CD8-positive, alpha-beta memory T cell (primary cell): ENCODE measurements around the gene SPSB2. TPM values are rescaled to one million over a fixed set of nuclear protein-coding genes. Genes with fewer than 3 reads are reported as not detected.
"Not testable (repeated sequence)": the region's sequence is repeated elsewhere in the genome, so short reads cannot be mapped to it uniquely, and the experiment has no call there.

Experiments used
- CTCF ChIA-PET: fragments of 350-600 bp; sonication (Branson Sonifier 250); formaldehyde crosslinking; loops from one replicate; lab custom pipeline; 2021; ENCODE audit warnings: antibody characterized with exemption; lab: Charles Lee
- POLR2A ChIA-PET: fragments of 350-600 bp; sonication (Branson Sonifier 250); formaldehyde crosslinking; loops from one replicate; lab custom pipeline; 2021; ENCODE audit warnings: antibody characterized with exemption; lab: Charles Lee
- DNase-seq, 5 donors: peaks; one replicate each; pipeline versions ENCODE4 v3.0.0 to v3.0.0-alpha.2; 2020 to 2022; ENCODE audit warnings: mixed read lengths in 1 of 5
- H3K27ac ChIP-seq: one replicate; pipeline ENCODE4 v1.7.0; 2013; ENCODE audit warnings: low read depth, mild to moderate bottlenecking, low read length, moderate library complexity
- H3K27me3 ChIP-seq: 2 replicates; pipeline ENCODE4 v1.7.0; 2013; ENCODE audit warnings: low read length, mild to moderate bottlenecking; ENCODE audit not compliant: insufficient read depth, poor library complexity, severe bottlenecking
- H3K36me3 ChIP-seq: 2 replicates; pipeline ENCODE4 v1.7.0; 2013; ENCODE audit warnings: mild to moderate bottlenecking, low read length, moderate library complexity; ENCODE audit not compliant: insufficient read depth
- H3K4me1 ChIP-seq: 2 replicates; pipeline ENCODE4 v1.7.0; 2013; ENCODE audit warnings: mild to moderate bottlenecking, low read length, moderate library complexity; ENCODE audit not compliant: insufficient read depth
- H3K4me3 ChIP-seq: 2 replicates; pipeline ENCODE4 v1.7.0; 2013; ENCODE audit warnings: mild to moderate bottlenecking, low read length
- H3K9me3 ChIP-seq: 2 replicates; pipeline ENCODE4 v1.7.0; 2013; ENCODE audit warnings: mild to moderate bottlenecking, low read length
- H3K27ac Mint-ChIP-seq, 8 donors: one replicate each; pipeline ENCODE4 v1.8.0; 2020 to 2021; ENCODE audit warnings: mixed read lengths in 8 of 8, mild to moderate bottlenecking in 6 of 8, inconsistent platforms in 3 of 8, moderate library complexity in 3 of 8
- H3K27me3 Mint-ChIP-seq, 2 donors: one replicate each; pipeline ENCODE4 v1.8.0; 2020 to 2021; ENCODE audit warnings: mixed read lengths in 2 of 2, mild to moderate bottlenecking in 1 of 2, moderate library complexity in 1 of 2
- H3K36me3 Mint-ChIP-seq, 3 donors: one replicate each; pipeline ENCODE4 v1.8.0; 2020 to 2021; ENCODE audit warnings: mixed read lengths in 3 of 3, inconsistent platforms in 1 of 3, mild to moderate bottlenecking in 1 of 3
- H3K4me1 Mint-ChIP-seq, 3 donors: one replicate each; pipeline ENCODE4 v1.8.0; 2020 to 2021; ENCODE audit warnings: mixed read lengths in 3 of 3, inconsistent platforms in 1 of 3, mild to moderate bottlenecking in 1 of 3
- H3K4me3 Mint-ChIP-seq, 7 donors: one replicate each; pipeline ENCODE4 v1.8.0; 2020 to 2021; ENCODE audit warnings: mixed read lengths in 7 of 7, mild to moderate bottlenecking in 6 of 7, moderate library complexity in 4 of 7, inconsistent platforms in 2 of 7
- H3K9me3 Mint-ChIP-seq, 5 donors: one replicate each; pipeline ENCODE4 v1.8.0; 2020 to 2022; ENCODE audit warnings: mixed read lengths in 5 of 5, mild to moderate bottlenecking in 3 of 5, moderate library complexity in 2 of 5, inconsistent platforms in 1 of 5
- polyA plus RNA-seq: library from polyadenylated mRNA; unstranded; fragments of 300-500 nt; fragmentation: Illumina TruSeq; gene quantifications from one replicate; pipeline ENCODE4 v1.2.3, GENCODE V29; 2021
- total RNA-seq, 2 experiments: library from RNA; stranded (reverse); gene quantifications; one replicate each; pipeline ENCODE4 v1.2.3, GENCODE V29; 2021

Gene SPSB2
- total and polyA plus RNA-seq, 3 experiments from 2014 or later = 7.7 to 11.4 (median 8.1) TPM

DNA sequence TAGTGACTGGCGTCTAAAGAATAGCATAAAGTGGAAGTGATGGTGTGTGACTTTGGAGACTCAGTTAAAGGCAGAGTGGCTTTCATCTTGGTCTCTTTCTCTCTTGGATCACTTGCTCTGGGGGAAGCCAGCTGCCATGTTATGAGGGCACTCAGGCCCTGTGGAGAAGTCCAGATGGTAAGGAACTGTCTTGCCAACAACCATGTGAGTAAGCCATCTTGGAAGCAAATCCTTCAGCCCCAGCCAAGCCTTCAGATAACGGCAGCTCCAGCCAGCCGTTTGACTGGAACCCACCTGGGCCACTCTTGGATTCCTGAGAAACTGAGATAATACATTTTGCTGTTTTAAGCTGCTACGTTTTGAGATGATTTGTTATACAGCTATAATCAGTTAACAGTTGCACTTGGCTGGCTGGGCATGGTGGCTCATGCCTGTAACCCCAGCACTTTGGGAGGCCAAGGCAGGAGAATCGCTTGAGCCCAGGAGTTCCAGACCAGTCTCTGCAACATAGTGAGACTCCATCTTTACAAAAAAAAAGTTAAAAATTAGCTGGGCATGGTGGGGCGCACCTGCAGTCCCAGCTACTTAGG lies 23.8 kb upstream of the SPSB2 start:
- POLR2A ChIA-PET = interaction anchor here (0.5 kb wide), 1 partner anchor 14 kb away, joined by 4 read pairs; no protein-coding TSS in a partner anchor
- H3K27me3 Mint-ChIP-seq = peaks cover 0 to 4% of the 10 kb centered on the region in 2 donors

DNA sequence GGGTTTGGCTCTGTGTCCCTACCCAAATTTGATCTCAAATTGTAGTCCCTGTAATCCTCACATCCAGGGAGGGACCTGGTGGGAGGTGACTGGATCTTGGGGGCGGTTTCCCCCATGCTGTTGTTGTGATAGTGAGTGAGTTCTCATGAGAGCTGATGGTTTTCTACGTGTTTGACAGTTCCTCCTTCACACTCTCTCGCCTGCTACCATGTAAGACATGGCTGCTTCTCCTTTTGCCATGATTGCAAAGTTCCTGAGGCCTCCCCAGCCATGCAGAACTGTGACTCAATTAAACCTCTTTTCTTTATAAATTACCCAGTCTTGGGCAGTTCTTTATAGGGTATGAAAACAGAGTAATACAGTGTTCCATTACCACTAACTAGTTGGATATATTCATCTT lies 21.2 kb upstream of the SPSB2 start:
- Mint-ChIP-seq H3K36me3 (no peaks in the 10 kb centered on the region), H3K4me3 (no peak overlapping the region), H3K4me1 (peaks cover 12 to 19% (median 12%) of the 10 kb centered on the region in 3 donors), H3K27me3 (peaks cover 0 to 4% of the 10 kb centered on the region in 2 donors), H3K9me3 (no peaks in the 10 kb centered on the region), H3K27ac (no peak overlapping the region)
- DNase-seq = no peak
- CTCF ChIA-PET = interaction anchor here (1.1 kb wide), 1 partner anchor 22 kb away, joined by 3 read pairs; the partner anchor contains the start of gene SPSB2
- H3K4me1 ChIP-seq = peaks cover 12% of the 10 kb centered on the region
- no peaks in the 10 kb centered on the region for H3K27me3 ChIP-seq
- H3K9me3 ChIP-seq = no peaks in the 10 kb centered on the region
- POLR2A ChIA-PET = no interaction called here
- no peaks in the 10 kb centered on the region for H3K36me3 ChIP-seq
- H3K4me3 ChIP-seq = no peak overlapping the region
- no peak overlapping the region for H3K27ac ChIP-seq

More for the DNA sequence above, 23.8 kb upstream of the SPSB2 start:
- H3K36me3 Mint-ChIP-seq = no peaks in the 10 kb centered on the region
- no peak for DNase-seq
- CTCF ChIA-PET = interaction anchor here (0.7 kb wide), 1 partner anchor 24 kb away, joined by 3 read pairs; the partner anchor contains the start of gene SPSB2
- H3K9me3 Mint-ChIP-seq = no peaks in the 10 kb centered on the region
- Histone ChIP-seq H3K27me3 (no peaks in the 10 kb centered on the region), H3K4me3 (no peak overlapping the region), H3K9me3 (no peaks in the 10 kb centered on the region), H3K4me1 (no peaks in the 10 kb centered on the region), H3K27ac (no peak overlapping the region), H3K36me3 (no peaks in the 10 kb centered on the region)
- no peak overlapping the region for H3K4me3 Mint-ChIP-seq
- peaks cover 0 to 4% (median 0%) of the 10 kb centered on the region in 3 donors for H3K4me1 Mint-ChIP-seq
- H3K27ac Mint-ChIP-seq = no peak overlapping the region

DNA sequence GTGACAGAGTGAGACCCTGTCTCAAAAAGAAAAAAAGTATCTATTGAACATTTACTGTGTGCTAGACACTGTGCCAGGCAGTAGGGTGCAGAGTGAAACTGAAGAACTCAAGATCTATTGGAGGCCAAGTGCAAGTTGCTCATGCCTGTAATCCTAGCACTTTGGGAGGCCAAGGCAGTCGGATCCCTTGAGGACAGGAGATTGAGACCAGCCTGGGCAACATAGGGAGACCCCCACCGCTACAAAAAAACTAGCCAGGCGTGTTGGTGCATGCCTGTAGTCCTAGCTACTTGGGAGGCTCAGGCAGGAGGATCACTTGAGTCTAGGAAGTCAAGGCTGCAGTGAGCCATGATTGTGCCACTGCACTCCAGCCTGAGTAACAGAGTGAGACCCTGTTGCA lies 19.6 kb upstream of the SPSB2 start:
- not testable (repeated sequence) for H3K9me3 Mint-ChIP-seq, DNase-seq, H3K36me3 ChIP-seq, H3K9me3 ChIP-seq, H3K27me3 ChIP-seq, H3K36me3 Mint-ChIP-seq, H3K27ac ChIP-seq, H3K27me3 Mint-ChIP-seq, H3K4me3 ChIP-seq
- H3K4me3 Mint-ChIP-seq = peak overlapping the region in 5 of 7 donors; percentile 43 to 56 (median 46)
- H3K4me1 Mint-ChIP-seq = peaks cover 12 to 19% (median 12%) of the 10 kb centered on the region in 3 donors
- H3K4me1 ChIP-seq = peaks cover 12% of the 10 kb centered on the region
- POLR2A ChIA-PET = interaction anchor here (2.0 to 2.4 kb wide), 2 partner anchors 20 to 21 kb away, joined by 13 to 34 read pairs; partner anchors contain the start of genes ENO2 and SPSB2
- peak overlapping the region in 4 of 8 donors; percentile 23 to 54 (median 37) for H3K27ac Mint-ChIP-seq
- CTCF ChIA-PET = interaction anchor here (1.8 to 2.4 kb wide), 5 partner anchors 13 to 36 kb away, joined by 5 to 135 read pairs (median 12); partner anchors contain the start of genes LRRC23, SPSB2 and TPI1

DNA sequence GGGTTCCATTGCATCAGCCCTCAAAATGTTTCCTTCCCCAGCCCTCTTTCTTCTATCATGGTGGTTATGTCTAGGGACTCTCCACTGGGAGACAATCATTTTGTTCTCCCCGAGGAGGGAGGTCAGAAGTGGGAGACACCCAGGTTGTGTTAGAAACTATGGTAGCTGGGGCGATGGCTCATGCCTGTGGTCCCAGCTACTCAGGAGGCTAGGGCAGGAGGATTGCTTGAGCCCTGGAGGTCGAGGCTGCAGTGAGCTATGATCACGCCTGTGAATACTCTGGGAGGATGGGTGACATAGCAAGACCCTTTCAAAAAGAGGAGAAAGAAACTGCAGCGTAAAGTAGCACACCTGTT lies 18.5 kb upstream of the SPSB2 start:
- H3K36me3 ChIP-seq = no peaks in the 10 kb centered on the region
- H3K4me1 Mint-ChIP-seq = peaks cover 12 to 19% (median 12%) of the 10 kb centered on the region in 3 donors
- no peaks in the 10 kb centered on the region for H3K27me3 ChIP-seq
- peak overlapping the region; percentile 95 for H3K4me3 ChIP-seq
- peak overlapping the region; percentile 81 to 93 (median 84) for H3K4me3 Mint-ChIP-seq
- peak overlapping the region; percentile 92 for H3K27ac ChIP-seq
- H3K27ac Mint-ChIP-seq = peak overlapping the region; percentile 89 to 98 (median 94)
- H3K9me3 Mint-ChIP-seq = no peaks in the 10 kb centered on the region
- DNase-seq = no peak
- H3K9me3 ChIP-seq = no peaks in the 10 kb centered on the region
- H3K27me3 Mint-ChIP-seq = peaks cover 0 to 4% of the 10 kb centered on the region in 2 donors
- POLR2A ChIA-PET = interaction anchor here (0.6 to 2.4 kb wide), 12 partner anchors 11 to 168 kb away, joined by 3 to 34 read pairs (median 5); partner anchors contain the start of genes C12orf57, CDCA3, COPS7A and ENO2
- H3K36me3 Mint-ChIP-seq = no peaks in the 10 kb centered on the region
- CTCF ChIA-PET = interaction anchor here (0.6 to 2.4 kb wide), 33 partner anchors 8 to 359 kb away, joined by 3 to 135 read pairs (median 6); partner anchors contain the start of genes C12orf57, CDCA3, ENO2 and LPCAT3
- peaks cover 12% of the 10 kb centered on the region for H3K4me1 ChIP-seq

DNA sequence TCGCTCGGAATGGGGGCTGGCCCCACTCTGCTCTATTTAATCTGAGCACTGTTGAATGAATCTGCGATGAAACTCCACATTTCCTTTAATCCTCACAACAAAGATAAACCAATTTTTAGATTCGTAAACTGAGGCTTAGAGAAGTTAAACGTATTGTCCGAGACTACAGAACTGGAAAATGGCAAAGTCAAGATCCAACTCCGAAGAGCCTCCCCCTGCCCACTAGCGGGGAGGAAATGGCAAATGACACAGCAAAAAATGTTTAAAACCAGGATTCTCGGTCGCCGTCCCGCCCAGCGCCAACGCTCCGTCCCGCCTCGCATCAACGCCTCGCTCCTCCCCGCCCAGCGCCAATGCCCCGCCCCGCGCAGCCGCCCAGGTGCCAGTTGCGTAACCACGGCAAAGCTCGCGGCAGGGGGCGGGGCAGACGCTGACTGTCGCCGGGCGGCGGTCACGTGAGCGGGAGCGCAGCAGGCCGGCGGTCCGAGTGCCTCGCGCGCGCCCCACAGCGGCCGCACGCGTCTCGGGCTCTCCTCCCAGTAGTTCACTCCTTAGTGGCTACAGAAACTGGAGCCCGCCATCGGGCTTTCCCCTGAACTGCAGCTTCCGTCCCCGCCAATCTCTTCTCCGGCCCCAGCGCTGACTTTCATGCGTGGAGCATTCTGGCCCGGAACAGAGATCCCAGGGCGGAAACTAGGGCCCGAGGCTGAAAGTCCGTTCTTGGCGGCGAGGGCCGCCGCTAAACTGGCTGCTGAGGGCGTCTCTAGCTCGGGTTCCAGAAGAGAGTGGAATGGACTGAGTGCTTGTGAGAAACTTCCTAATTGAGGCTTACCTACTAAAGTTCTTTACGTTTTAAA lies 17.9 kb upstream of the SPSB2 start:
- peaks cover 0 to 3% of the 10 kb centered on the region in 2 donors for H3K27me3 Mint-ChIP-seq
- H3K9me3 Mint-ChIP-seq = no peaks in the 10 kb centered on the region
- Histone ChIP-seq H3K27ac (peak overlapping the region; percentile 92), H3K9me3 (no peaks in the 10 kb centered on the region), H3K27me3 (no peaks in the 10 kb centered on the region), H3K4me3 (peak overlapping the region; percentile 95), H3K4me1 (peaks cover 12% of the 10 kb centered on the region), H3K36me3 (no peaks in the 10 kb centered on the region)
- H3K27ac Mint-ChIP-seq = peak overlapping the region; percentile 89 to 98 (median 94)
- CTCF ChIA-PET = interaction anchor here (0.6 to 2.4 kb wide), 39 partner anchors 9 to 358 kb away, joined by 3 to 135 read pairs (median 5); partner anchors contain the start of genes C12orf57, CDCA3, ENO2 and LPCAT3
- H3K4me3 Mint-ChIP-seq = peak overlapping the region; percentile 81 to 93 (median 84)
- peaks cover 12 to 19% (median 12%) of the 10 kb centered on the region in 3 donors for H3K4me1 Mint-ChIP-seq
- DNase-seq = peak; percentile 97 to 100 (median 99)
- no peaks in the 10 kb centered on the region for H3K36me3 Mint-ChIP-seq
- POLR2A ChIA-PET = interaction anchor here (0.6 to 2.4 kb wide), 13 partner anchors 12 to 257 kb away, joined by 3 to 34 read pairs (median 5); partner anchors contain the start of genes C12orf57, CDCA3, COPS7A and ENO2

DNA sequence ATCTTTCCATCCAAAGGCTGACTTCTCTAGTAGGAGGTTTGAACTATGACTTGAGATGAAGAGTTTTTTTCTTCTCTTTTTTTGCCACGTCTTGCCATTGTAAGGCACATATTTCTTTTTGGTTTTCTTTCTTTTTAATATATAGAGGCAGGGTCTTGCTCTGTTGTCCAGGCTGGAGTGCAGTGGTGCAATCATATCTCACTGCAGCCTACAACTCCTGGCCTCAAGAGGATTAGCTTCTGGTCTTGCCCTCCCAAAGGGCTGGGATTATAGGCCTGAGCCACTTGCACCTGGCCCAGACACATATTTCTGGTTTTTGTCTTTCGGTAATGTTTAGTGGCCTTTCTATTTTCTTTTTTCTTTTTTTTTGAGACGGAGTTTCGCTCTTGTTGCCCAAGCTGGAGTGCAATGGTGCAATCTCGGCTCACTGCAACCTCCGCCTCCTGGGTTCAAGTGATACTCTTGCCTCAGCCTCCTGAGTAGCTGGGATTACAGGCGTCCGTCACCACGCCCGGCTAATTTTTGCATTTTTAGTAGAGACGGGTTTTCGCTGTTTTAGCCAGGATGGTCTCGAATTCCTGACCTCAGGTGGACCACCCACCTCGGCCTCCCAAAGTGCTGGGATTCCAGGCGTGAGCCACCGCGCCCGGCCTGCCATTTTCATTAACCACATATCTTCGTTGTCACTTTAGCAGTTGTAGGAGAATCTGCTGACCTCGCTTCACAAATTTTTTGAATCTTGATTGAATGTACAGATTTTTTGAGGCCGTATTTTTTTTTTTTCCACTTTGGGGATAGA lies 16.9 kb upstream of the SPSB2 start:
- CTCF ChIA-PET = interaction anchor here (0.9 kb wide), 1 partner anchor 16 kb away, joined by 4 read pairs; the partner anchor contains the start of gene SPSB2
- DNase-seq, H3K9me3 ChIP-seq, H3K27me3 ChIP-seq, H3K4me3 ChIP-seq, H3K27me3 Mint-ChIP-seq, H3K36me3 Mint-ChIP-seq, H3K9me3 Mint-ChIP-seq, POLR2A ChIA-PET, H3K36me3 ChIP-seq: not testable (repeated sequence)
- Histone ChIP-seq H3K27ac (peak overlapping the region; percentile 78), H3K4me1 (peaks cover 12% of the 10 kb centered on the region)
- peaks cover 12 to 19% (median 12%) of the 10 kb centered on the region in 3 donors for H3K4me1 Mint-ChIP-seq
- H3K4me3 Mint-ChIP-seq = peak overlapping the region in 6 of 7 donors; percentile 81 to 93 (median 85)
- peak overlapping the region in 5 of 8 donors; percentile 75 to 98 (median 93) for H3K27ac Mint-ChIP-seq

DNA sequence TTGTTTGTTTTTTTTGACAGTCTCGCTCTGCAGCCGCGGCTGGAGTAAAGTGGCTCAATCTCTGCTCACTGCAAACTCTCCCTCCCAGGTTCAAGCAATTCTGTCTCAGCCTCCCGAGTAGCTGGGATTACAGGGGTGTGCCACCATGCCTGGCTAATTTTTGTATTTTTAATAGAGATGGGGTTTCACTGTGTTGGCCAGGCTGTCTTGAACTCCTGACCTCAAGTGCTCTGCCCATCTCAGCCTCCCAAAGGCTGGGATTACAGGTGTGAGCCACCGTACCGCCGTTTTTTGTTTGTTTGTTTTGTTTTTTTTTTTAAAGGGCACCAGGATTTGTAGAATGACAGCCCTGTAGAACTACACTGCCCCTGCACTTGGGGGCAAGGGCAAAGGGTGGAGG lies 15.7 kb upstream of the SPSB2 start:
- H3K4me3 Mint-ChIP-seq, H3K9me3 Mint-ChIP-seq, H3K9me3 ChIP-seq, H3K36me3 ChIP-seq, CTCF ChIA-PET, H3K27me3 ChIP-seq, H3K27ac ChIP-seq, POLR2A ChIA-PET, DNase-seq, H3K27me3 Mint-ChIP-seq, H3K4me3 ChIP-seq: not testable (repeated sequence)
- H3K27ac Mint-ChIP-seq = peak overlapping the region in 2 of 8 donors; percentile 36 to 57
- H3K36me3 Mint-ChIP-seq = peaks cover 0 to 16% (median 2%) of the 10 kb centered on the region in 3 donors
- peaks cover 12% of the 10 kb centered on the region for H3K4me1 ChIP-seq
- peaks cover 12 to 19% (median 12%) of the 10 kb centered on the region in 3 donors for H3K4me1 Mint-ChIP-seq
